ENCODE measurements around the gene ZNF678. TPM values are rescaled to one million over a fixed set of nuclear protein-coding genes. Genes with fewer than 3 reads are reported as not detected.
A peak's percentile ranks its signal among the peaks of the same experiment; 100 is the strongest.

The ZNF678 gene
- 14.7 and 19.2 TPM in 2 replicates for total RNA-seq (2014; rRNA removed; shearing (Covaris generic))

DNA sequence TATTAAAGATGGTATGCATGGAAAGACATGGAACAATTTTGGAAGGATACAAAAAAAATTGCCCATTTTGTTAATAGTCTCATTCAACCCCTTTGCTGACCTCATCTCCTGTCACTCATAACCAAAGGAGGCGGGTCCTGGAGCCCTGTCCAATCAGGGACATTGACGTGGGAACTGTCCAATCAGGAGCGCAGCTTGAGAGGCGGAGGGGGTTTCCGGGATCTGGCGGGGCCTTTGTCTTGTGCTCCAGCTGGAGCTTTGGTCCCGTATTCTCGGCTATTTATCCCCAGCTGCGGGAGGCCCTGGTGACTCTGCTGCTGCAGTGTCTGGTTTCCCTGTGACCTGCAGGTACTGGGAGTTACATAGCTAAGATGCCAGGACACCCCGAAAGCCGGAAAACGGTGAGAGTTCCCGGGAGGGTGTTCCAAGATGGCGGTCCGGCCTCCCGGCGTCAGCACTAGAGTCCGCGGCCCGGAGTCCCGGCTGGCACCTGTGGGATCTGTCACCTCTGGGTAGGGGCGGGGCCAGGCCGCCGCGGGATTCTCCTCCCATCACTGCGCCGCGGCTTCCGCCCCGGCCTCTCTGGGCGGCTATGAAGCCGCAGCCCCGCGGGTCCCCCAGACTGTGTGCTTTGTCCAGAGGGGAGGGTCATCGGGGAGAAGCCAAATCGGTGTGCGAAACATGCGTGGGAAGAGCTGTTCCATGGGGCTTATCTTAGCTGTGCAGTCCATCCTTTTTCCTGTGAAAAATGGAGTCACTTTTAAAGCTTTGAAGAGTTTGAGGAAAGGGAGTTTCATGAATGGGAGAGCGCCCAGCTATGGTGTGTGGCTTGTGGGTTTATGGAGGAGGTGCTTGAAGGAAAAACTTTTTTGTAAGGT, at the start of gene ZNF678:
ZNF678 (plus strand) TSS at position 233 of the 878 bp plus-strand sequence. CDS start 87,436 bp downstream, outside the sequence.
- DNase-seq = peak; percentile 98 to 99
- Histone ChIP-seq H3K27ac (peak within 1 kb of the TSS; percentile 96), H3K27me3 (no peaks in the 10 kb centered on the region), H3K9me3 (replicated peaks) (peaks cover 7% of the 10 kb centered on the region; the same call in 1 of the 2 replicates), H3K4me3 (peak within 1 kb of the TSS; percentile 66), H3K36me3 (0 out of 2 replicates have a peak, but pooled peaks cover 4% of the 10 kb centered on the region), H3K4me1 (no peaks in the 10 kb centered on the region)

DNA sequence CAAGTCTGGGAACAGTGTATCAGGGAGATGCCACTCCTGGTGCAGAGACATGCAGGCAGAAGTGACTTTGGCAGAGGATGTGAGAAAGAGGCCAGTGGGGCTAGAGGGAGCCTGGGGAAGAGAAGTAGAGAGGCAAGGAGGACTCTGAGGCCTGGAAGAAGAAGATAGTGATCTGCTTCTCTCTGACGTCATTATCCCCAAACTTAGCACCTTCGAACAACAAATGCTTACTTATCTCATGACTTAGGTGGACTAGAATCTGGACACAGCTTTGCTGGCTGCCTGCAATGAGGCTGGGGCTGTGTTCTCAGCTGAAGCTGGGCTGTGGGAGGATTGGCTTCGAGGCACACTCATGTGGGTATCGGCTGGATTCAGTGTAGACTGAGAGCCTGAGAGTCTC, 44.5 kb upstream of the ZNF678 start:
- 0 out of 2 replicates have a peak, but pooled peaks cover 2% of the 10 kb centered on the region for H3K9me3 ChIP-seq (replicated peaks)
- no peak overlapping the region for H3K4me3 ChIP-seq
- H3K36me3 ChIP-seq = no peaks in the 10 kb centered on the region
- DNase-seq = no peak
- no peak overlapping the region for H3K27ac ChIP-seq
- H3K27me3 ChIP-seq = no peaks in the 10 kb centered on the region
- no peaks in the 10 kb centered on the region for H3K4me1 ChIP-seq

DNA sequence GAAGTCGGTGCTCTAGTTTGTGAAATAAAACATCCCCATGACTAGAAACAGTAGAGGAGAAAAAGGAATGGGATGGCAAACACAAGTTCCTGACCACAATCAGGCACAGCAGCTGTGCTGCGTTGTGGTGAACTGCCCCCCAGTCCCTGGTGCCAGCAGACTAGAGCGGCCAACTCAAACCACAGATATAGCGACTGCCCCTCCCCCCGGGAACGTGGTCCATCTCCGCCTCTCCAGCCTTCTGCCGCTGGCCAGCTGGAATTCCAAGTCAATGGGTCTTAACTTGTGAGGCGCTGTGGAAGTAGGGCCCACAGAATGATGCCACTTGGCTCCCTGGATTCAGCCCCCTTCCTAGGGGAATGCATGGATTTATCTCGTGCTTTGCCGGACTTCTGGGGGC, 41.6 kb upstream of the ZNF678 start:
- Histone ChIP-seq H3K4me1 (no peaks in the 10 kb centered on the region), H3K36me3 (no peaks in the 10 kb centered on the region), H3K27ac (no peak overlapping the region), H3K9me3 (replicated peaks) (0 out of 2 replicates have a peak, but pooled peaks cover 2% of the 10 kb centered on the region), H3K27me3 (no peaks in the 10 kb centered on the region), H3K4me3 (no peak overlapping the region)
- DNase-seq = peak; percentile 68 to 71

DNA sequence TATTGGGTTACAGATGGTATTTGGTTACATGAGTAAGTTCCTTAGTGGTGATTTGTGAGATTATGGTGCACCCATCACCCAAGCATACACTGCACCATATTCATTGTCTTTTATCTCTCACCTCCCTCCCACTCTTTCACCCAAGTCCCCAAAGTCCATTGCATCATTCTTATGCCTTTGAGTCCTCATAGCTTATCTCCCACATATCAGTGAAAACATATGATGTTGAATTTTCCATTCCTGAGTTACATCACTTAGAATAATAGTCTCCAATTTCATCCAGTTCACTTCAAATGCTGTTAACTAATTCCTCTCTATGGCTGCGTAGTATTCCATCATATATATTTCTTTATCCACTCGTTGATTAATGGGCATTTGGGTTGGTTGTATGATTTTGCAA, 36.8 kb upstream of the ZNF678 start:
- no peaks in the 10 kb centered on the region; the same call in 1 of the 2 replicates for H3K9me3 ChIP-seq (replicated peaks)
- H3K4me3 ChIP-seq = no peak overlapping the region
- no peaks in the 10 kb centered on the region for H3K4me1 ChIP-seq
- no peak for DNase-seq
- no peaks in the 10 kb centered on the region for H3K36me3 ChIP-seq
- no peaks in the 10 kb centered on the region for H3K27me3 ChIP-seq
- no peak overlapping the region for H3K27ac ChIP-seq

DNA sequence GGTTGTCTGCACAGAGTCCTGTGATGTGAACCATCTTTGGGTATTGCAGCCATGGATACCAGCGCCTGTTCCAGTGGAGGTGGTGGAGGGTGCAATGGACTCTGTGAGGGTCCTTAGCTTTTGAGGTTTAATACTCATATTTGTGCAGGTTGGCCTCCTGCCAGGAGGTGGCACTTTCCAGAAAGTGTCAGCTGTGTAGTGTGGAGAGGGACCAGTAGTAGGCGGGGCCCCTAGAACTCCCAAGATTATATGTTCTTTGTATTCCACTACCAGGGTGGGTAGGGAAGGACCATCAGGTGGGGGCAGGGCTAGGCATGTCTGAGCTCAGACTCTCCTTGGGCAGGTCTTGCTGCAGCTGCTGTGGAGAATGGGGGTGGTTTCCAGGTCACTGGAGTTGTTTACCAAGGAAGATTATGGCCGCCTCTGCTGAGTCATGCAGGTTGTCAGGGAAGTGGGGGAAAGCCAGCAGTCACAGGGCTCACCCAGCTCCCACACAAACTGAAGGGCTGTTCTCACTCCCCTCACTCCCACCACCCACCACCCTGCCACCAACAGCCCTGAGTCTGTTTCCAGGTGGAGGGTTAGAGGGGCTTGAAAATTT, 31.2 kb upstream of the ZNF678 start:
- Histone ChIP-seq H3K36me3 (no peaks in the 10 kb centered on the region), H3K4me1 (peaks cover 3% of the 10 kb centered on the region; the same call in 1 of the 2 replicates), H3K4me3 (no peak overlapping the region), H3K27me3 (no peaks in the 10 kb centered on the region), H3K27ac (peak overlapping the region; percentile 33; the same call in 1 of the 2 replicates), H3K9me3 (replicated peaks) (no peaks in the 10 kb centered on the region; the same call in 1 of the 2 replicates)
- peak; percentile 53 to 60 for DNase-seq

DNA sequence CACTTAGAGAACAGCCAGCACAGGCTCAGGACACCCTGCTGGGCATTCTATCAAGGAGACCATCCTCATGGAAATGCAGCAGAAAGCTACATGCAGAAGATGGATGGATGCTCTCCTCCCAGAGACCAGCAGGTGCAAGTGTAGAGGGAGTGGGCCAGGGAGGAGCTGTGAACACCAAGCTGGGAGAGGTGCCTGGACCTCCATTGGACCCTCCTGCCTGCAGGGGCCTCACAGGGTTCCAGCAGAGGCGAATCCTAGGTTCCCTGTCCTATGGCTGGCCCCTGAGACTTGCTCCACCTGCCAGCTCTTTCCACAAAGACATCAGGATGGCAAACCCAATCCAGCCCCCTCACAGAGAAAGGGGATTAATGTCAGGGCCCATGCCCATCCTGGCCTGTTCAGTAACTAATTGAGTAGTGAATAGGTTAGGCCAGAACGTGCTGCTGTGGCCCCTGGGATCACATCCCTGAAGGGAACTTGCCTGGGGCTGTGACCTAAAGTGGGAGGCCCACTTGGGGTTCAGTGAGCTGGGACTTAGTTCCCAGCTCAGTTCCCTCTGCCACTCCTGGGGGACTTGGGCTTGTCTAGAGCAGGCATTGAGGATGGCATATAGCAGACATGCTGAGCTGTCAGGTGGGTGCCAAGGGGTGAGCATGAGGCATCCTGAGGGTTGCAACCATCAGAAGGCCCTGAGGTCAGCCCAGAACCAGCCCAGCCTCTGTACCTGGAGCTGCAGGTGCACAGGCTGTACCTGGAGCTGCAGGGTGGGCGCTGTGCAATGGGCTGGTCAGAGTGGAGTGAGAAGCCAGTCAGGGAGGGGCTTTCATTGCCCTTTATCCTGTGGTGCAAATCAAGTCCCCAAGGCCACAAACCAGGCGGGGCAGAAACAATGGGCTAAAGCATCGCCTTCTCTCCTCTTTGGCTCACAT, 22.9 kb upstream of the ZNF678 start:
- Histone ChIP-seq H3K36me3 (no peaks in the 10 kb centered on the region), H3K4me3 (no peak overlapping the region), H3K27me3 (no peaks in the 10 kb centered on the region), H3K27ac (no peak overlapping the region), H3K9me3 (replicated peaks) (no peaks in the 10 kb centered on the region), H3K4me1 (no peaks in the 10 kb centered on the region)
- DNase-seq = no peak

DNA sequence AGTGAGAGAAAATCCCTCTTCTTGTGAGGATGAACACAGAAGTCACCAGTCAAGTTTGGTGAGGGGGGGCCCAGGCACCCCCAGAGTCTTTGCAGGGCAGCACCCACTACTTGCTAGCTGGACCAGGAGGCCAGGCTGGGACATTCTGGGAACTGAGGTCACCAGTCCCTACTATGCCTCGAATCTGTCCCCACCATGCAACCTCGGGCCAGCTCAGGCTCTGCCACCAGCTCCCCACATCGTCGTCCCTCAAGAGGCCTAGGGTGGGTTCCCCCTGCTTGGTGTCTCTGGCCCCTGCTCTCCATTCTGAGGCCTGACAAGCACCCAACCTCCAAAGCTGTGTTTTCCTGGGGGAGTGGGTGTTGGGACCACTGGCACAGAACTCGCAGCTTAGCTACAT, 22.2 kb upstream of the ZNF678 start:
- Histone ChIP-seq H3K27me3 (no peaks in the 10 kb centered on the region), H3K4me3 (no peak overlapping the region), H3K36me3 (no peaks in the 10 kb centered on the region), H3K9me3 (replicated peaks) (no peaks in the 10 kb centered on the region), H3K27ac (no peak overlapping the region), H3K4me1 (no peaks in the 10 kb centered on the region)
- no peak for DNase-seq

DNA sequence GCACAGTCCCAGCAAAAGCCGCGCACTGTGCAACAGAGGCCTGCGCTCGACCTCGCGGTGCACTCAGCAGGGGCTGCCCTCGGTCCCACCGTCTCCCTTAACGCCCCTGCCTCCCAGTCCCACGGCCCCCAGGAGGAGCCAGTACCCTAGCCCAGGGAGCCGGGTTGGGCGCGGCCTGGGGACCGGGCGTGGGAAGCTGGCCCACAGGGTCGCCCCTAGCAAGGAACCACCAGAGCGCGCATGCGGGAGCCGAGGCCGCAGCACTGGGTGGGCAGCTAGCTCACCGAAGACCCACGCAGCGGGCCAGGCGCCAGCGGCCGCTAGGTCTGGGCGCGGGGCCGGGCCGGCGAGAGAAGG, 21.6 kb upstream of the ZNF678 start:
- DNase-seq = no peak
- H3K27ac ChIP-seq = no peak overlapping the region; the same call in 1 of the 2 replicates

DNA sequence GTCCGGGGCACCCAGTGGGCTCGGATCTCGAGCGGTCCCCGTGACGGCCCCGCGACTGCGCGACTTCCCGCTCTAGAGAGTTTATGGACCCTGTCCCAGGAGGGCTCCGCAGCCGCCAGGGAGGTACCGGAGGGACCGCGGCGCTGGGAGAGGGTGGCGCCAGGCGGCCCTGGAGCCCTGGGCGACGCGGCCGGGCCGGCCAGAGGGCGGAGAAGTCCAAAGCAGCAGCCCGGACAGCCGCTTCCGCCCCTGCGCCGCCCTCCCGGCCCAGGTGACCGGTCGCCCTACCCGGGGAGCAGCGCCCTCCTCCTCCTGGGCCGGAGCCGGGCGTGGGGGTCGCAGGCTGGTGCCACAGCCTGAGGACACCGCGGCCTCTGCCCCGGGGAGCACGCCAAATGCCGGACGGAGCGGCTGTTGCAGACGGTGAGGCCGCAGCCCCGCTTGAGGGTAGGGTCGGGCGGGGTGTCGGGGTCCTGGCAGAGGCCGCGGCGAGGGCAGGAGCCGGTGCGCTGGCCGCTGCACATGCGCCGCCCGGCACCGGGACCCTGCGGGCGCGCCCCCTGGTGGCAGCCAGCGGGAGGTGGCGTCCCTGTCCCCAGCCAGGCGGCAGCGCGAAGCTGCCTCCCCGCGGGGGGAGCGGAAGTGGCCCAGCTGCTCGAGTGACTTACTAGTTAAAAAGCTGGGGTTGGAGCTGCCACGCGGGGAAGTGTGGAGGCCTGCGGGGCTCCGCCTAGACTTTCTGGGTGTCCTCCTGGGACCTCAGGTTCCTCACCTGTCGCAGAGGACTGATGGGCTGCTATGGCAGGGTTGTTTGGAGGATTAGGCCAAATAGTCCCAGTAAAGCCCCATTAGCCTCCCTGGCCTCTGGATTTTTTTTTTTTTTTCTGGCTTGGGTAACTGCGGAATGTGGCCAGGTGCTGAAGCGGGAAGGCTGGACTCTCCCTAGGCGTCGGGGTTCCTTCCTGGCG, 20.9 kb upstream of the ZNF678 start:
- DNase-seq = peak; percentile 78
- H3K27ac ChIP-seq = peak overlapping the region; percentile 38
- no peaks in the 10 kb centered on the region for H3K4me1 ChIP-seq

More for the DNA sequence above, 21.6 kb upstream of the ZNF678 start:
- H3K36me3 ChIP-seq = no peaks in the 10 kb centered on the region
- peak overlapping the region; percentile 62 for H3K4me3 ChIP-seq
- H3K4me1 ChIP-seq = no peaks in the 10 kb centered on the region
- no peaks in the 10 kb centered on the region for H3K9me3 ChIP-seq (replicated peaks)
- no peaks in the 10 kb centered on the region for H3K27me3 ChIP-seq

DNA sequence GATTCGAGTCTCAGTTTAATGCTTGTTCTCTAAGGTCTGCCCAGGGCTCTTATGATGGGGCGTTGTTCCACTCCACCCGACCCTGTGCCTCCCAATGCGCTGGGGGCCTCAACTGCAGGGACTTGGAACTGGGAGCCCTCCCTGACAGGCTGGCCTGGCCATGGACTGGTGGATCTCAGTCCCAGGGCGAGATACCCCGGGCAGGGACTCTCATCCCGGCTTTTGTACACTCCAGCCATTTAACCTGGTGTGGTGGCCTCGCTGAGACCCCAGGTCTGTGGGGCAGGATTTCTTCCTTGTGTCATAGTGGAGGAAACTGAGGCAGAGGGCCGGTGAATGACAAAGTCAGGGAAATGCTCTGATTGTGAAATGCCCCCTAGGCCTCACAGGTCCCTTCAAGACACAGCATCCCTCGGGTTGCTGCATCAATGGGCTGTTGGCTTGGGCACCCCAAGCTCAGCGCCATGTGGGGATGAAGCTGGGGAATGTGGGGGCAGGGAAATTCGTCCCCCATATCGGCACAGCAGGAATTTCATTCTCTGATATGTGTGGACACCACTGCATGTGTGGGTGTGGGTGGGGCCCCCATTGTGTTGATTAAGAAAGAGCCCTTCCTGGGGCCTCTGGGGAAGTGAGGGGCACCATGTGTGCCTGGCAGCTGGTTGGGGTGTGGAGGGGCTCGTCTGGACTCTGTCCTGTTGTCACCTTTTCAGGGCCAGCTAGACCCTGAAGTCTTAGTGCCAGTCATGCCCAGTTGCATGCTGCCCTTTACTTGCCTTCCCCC, 19.9 kb upstream of the ZNF678 start:
- H3K36me3 ChIP-seq = no peaks in the 10 kb centered on the region
- no peak overlapping the region for H3K4me3 ChIP-seq
- H3K27me3 ChIP-seq = no peaks in the 10 kb centered on the region
- H3K9me3 ChIP-seq (replicated peaks) = no peaks in the 10 kb centered on the region
- H3K4me1 ChIP-seq = no peaks in the 10 kb centered on the region
- DNase-seq = no peak
- peak overlapping the region; percentile 38 for H3K27ac ChIP-seq

More for the DNA sequence above, 20.9 kb upstream of the ZNF678 start:
- no peaks in the 10 kb centered on the region for H3K9me3 ChIP-seq (replicated peaks)
- peak overlapping the region; percentile 62 for H3K4me3 ChIP-seq
- no peaks in the 10 kb centered on the region for H3K36me3 ChIP-seq
- H3K27me3 ChIP-seq = no peaks in the 10 kb centered on the region

DNA sequence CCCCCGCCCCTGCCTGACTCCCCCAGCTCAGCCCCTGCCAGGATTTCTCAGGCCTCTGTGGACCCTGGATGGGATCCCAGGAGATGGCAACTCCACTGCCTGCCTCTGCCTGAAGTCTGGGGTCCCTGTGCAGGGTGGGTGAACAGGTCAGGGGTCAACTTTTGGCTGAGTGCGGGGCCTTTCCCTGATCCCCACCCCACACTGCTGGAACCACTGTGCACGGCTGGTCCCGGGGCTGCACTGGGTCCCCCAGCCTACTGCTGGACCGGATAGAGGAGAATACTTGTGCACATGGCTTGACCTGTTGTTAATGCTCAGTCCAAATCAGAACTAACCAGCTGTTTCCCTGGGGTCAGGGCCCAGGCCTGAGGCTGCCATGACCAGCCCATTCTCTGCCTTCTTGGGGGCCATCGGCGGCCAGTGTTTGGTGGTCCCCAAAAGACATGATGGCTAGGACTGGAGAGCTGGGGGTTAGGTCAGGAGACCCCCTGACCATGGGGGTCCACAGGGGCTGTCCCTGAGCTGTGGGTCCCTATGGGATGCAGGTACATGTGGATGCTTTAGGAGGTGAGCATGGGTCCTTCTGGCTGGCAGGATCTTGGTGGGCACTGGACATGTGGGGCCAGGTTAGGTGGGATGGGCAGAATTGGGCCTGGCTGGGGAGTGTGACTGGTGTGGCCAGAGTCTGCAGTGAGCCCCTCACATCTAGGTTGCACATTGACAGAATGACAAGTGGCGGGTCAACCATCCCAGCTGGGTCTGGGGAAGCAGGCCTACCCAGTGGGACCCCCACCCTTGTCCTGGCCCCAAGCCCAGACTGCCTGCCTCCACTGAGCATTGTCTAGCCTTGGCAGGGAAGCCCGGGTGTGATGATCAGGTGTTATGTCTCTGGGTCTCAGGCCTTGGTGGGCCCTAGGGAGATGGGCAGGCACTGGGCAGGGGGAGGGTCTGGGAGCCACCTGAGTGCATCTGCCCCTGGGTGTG, 19.0 kb upstream of the ZNF678 start:
- Histone ChIP-seq H3K9me3 (replicated peaks) (0 out of 2 replicates have a peak, but pooled peaks cover 3% of the 10 kb centered on the region), H3K4me1 (no peaks in the 10 kb centered on the region), H3K4me3 (no peak overlapping the region), H3K27me3 (no peaks in the 10 kb centered on the region), H3K27ac (no peak overlapping the region), H3K36me3 (no peaks in the 10 kb centered on the region)
- DNase-seq = no peak

DNA sequence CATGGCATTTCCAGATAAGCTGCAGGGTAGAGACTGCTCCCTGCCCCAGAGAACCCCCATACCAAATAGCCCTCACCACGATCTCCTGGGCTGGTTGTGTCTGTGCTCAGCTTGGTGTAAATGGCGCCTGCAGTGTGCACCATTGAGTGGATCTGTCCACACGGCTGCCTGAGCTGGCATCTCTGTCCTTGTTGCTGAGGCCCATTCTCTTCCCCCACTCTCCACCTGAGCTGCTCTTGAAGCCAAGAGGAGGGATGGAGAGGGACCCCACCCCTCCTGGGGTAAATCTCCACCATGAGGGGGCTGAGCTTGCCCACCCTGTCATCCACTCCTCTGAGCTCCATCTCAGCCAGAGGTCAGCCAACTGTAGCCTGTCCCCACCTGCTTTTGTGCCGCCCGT, 18.0 kb upstream of the ZNF678 start:
- no peaks in the 10 kb centered on the region for H3K36me3 ChIP-seq
- DNase-seq = no peak
- no peaks in the 10 kb centered on the region for H3K4me1 ChIP-seq
- H3K27ac ChIP-seq = no peak overlapping the region
- H3K27me3 ChIP-seq = no peaks in the 10 kb centered on the region
- H3K9me3 ChIP-seq (replicated peaks) = 0 out of 2 replicates have a peak, but pooled peaks cover 3% of the 10 kb centered on the region
- no peak overlapping the region for H3K4me3 ChIP-seq

Measured in SJCRH30 (cell line).